Measurements from ENCODE around the gene RRAS2.

RRAS2 gene

GRCh38 chr11:14340721-14341120 lies 18.3 kb downstream of the RRAS2 start:
- Mint-ChIP-seq H3K27ac (peak overlapping the region; percentile 90), H3K27me3 (no peaks in the 10 kb centered on the region), H3K4me1 (peaks cover 55% of the 10 kb centered on the region), H3K36me3 (peaks cover 24% of the 10 kb centered on the region), H3K4me3 (peak overlapping the region; percentile 59), H3K9me3 (peaks cover 14% of the 10 kb centered on the region)
- DNase-seq (ENCODE audit: low spot score in 2 of 2) (no peak), ATAC-seq (ENCODE audit: low read depth) (no peak)

- H3K9me3 Mint-ChIP-seq = peaks cover 14% of the 10 kb centered on the region
- H3K27ac Mint-ChIP-seq = peak overlapping the region; percentile 95
- peaks cover 21% of the 10 kb centered on the region for H3K36me3 Mint-ChIP-seq
- H3K27me3 Mint-ChIP-seq = no peaks in the 10 kb centered on the region
- DNase-seq (ENCODE audit: low spot score in 2 of 2) = no peak
- peaks cover 57% of the 10 kb centered on the region for H3K4me1 Mint-ChIP-seq
- peak overlapping the region; percentile 25 for H3K4me3 Mint-ChIP-seq
- peak; percentile 84 for ATAC-seq (ENCODE audit: low read depth)
Observed at GRCh38 chr11:14339356-14339755, 19.6 kb downstream of the RRAS2 start.

- Mint-ChIP-seq H3K27me3 (no peaks in the 10 kb centered on the region), H3K4me3 (peak overlapping the region; percentile 6), H3K27ac (peak overlapping the region; percentile 54), H3K4me1 (peaks cover 50% of the 10 kb centered on the region), H3K36me3 (peaks cover 18% of the 10 kb centered on the region), H3K9me3 (peaks cover 14% of the 10 kb centered on the region)
- ATAC-seq (ENCODE audit: low read depth) = no peak
- no peak for DNase-seq (ENCODE audit: low spot score in 2 of 2)
Observed at GRCh38 chr11:14336507-14337503, 22.2 kb downstream of the RRAS2 start.

GRCh38 chr11:14335712-14336111 lies 23.3 kb downstream of the RRAS2 start:
- ATAC-seq (ENCODE audit: low read depth) (no peak), DNase-seq (ENCODE audit: low spot score in 2 of 2) (no peak)
- Mint-ChIP-seq H3K4me3 (no peak overlapping the region), H3K27me3 (no peaks in the 10 kb centered on the region), H3K4me1 (peaks cover 48% of the 10 kb centered on the region), H3K36me3 (peaks cover 18% of the 10 kb centered on the region), H3K9me3 (peaks cover 14% of the 10 kb centered on the region), H3K27ac (peak overlapping the region; percentile 54)

- Mint-ChIP-seq H3K27ac (peak overlapping the region; percentile 46), H3K36me3 (peaks cover 18% of the 10 kb centered on the region), H3K9me3 (peaks cover 14% of the 10 kb centered on the region), H3K4me3 (peak overlapping the region; percentile 46), H3K4me1 (peaks cover 44% of the 10 kb centered on the region), H3K27me3 (no peaks in the 10 kb centered on the region)
- DNase-seq (ENCODE audit: low spot score in 2 of 2) (no peak), ATAC-seq (ENCODE audit: low read depth) (no peak)
Observed at GRCh38 chr11:14334893-14335292, 24.1 kb downstream of the RRAS2 start.

- Mint-ChIP-seq H3K36me3 (peaks cover 18% of the 10 kb centered on the region), H3K4me1 (peaks cover 43% of the 10 kb centered on the region), H3K4me3 (no peak overlapping the region), H3K9me3 (peaks cover 14% of the 10 kb centered on the region), H3K27me3 (no peaks in the 10 kb centered on the region), H3K27ac (peak overlapping the region; percentile 46)
- ATAC-seq (ENCODE audit: low read depth) (no peak), DNase-seq (ENCODE audit: low spot score in 2 of 2) (no peak)
Observed at GRCh38 chr11:14334192-14334591, 24.8 kb downstream of the RRAS2 start.

GRCh38 chr11:14331476-14332136 lies 27.4 kb downstream of the RRAS2 start:
- peak overlapping the region; percentile 85 for H3K27ac Mint-ChIP-seq
- no peaks in the 10 kb centered on the region for H3K27me3 Mint-ChIP-seq
- ATAC-seq (ENCODE audit: low read depth) (peak; percentile 93), DNase-seq (ENCODE audit: low spot score in 2 of 2) (no peak)
- peak overlapping the region; percentile 57 for H3K4me3 Mint-ChIP-seq
- H3K9me3 Mint-ChIP-seq = peaks cover 8% of the 10 kb centered on the region
- H3K36me3 Mint-ChIP-seq = peaks cover 11% of the 10 kb centered on the region
- H3K4me1 Mint-ChIP-seq = peaks cover 39% of the 10 kb centered on the region

- H3K27ac Mint-ChIP-seq = peak overlapping the region; percentile 85
- peaks cover 33% of the 10 kb centered on the region for H3K4me1 Mint-ChIP-seq
- no peaks in the 10 kb centered on the region for H3K27me3 Mint-ChIP-seq
- ATAC-seq (ENCODE audit: low read depth) (no peak), DNase-seq (ENCODE audit: low spot score in 2 of 2) (no peak)
- peaks cover under 1% of the 10 kb centered on the region for H3K9me3 Mint-ChIP-seq
- peaks cover 4% of the 10 kb centered on the region for H3K36me3 Mint-ChIP-seq
- H3K4me3 Mint-ChIP-seq = no peak overlapping the region
Observed at GRCh38 chr11:14330881-14331280, 28.1 kb downstream of the RRAS2 start.

GRCh38 chr11:14329702-14330101 lies 29.3 kb downstream of the RRAS2 start:
- DNase-seq (ENCODE audit: low spot score in 2 of 2) (no peak), ATAC-seq (ENCODE audit: low read depth) (no peak)
- Mint-ChIP-seq H3K4me3 (no peak overlapping the region), H3K36me3 (peaks cover 1% of the 10 kb centered on the region), H3K9me3 (no peaks in the 10 kb centered on the region), H3K27ac (peak overlapping the region; percentile 40), H3K4me1 (peaks cover 27% of the 10 kb centered on the region), H3K27me3 (no peaks in the 10 kb centered on the region)

- Mint-ChIP-seq H3K36me3 (no peaks in the 10 kb centered on the region), H3K27me3 (no peaks in the 10 kb centered on the region), H3K9me3 (no peaks in the 10 kb centered on the region), H3K4me3 (peak overlapping the region; percentile 69), H3K4me1 (peaks cover 33% of the 10 kb centered on the region), H3K27ac (peak overlapping the region; percentile 68)
- DNase-seq (ENCODE audit: low spot score in 2 of 2) = no peak
- peak; percentile 18 for ATAC-seq (ENCODE audit: low read depth)
Observed at GRCh38 chr11:14327116-14327515, 31.9 kb downstream of the RRAS2 start.

GRCh38 chr11:14323118-14323676 lies 35.8 kb downstream of the RRAS2 start:
- DNase-seq (ENCODE audit: low spot score in 2 of 2) (no peak), ATAC-seq (ENCODE audit: low read depth) (peak; percentile 14)
- Mint-ChIP-seq H3K9me3 (no peaks in the 10 kb centered on the region), H3K27me3 (no peaks in the 10 kb centered on the region), H3K4me3 (peak overlapping the region; percentile 80), H3K27ac (peak overlapping the region; percentile 92), H3K4me1 (peaks cover 42% of the 10 kb centered on the region), H3K36me3 (no peaks in the 10 kb centered on the region)

GRCh38 chr11:14322510-14322909 lies 36.5 kb downstream of the RRAS2 start:
- H3K9me3 Mint-ChIP-seq = no peaks in the 10 kb centered on the region
- H3K36me3 Mint-ChIP-seq = peaks cover 2% of the 10 kb centered on the region
- ATAC-seq (ENCODE audit: low read depth) = no peak
- H3K27me3 Mint-ChIP-seq = no peaks in the 10 kb centered on the region
- peak overlapping the region; percentile 80 for H3K4me3 Mint-ChIP-seq
- peak overlapping the region; percentile 92 for H3K27ac Mint-ChIP-seq
- no peak for DNase-seq (ENCODE audit: low spot score in 2 of 2)
- H3K4me1 Mint-ChIP-seq = peaks cover 42% of the 10 kb centered on the region

- peaks cover 2% of the 10 kb centered on the region for H3K36me3 Mint-ChIP-seq
- H3K9me3 Mint-ChIP-seq = no peaks in the 10 kb centered on the region
- no peaks in the 10 kb centered on the region for H3K27me3 Mint-ChIP-seq
- peaks cover 43% of the 10 kb centered on the region for H3K4me1 Mint-ChIP-seq
- peak overlapping the region; percentile 79 for H3K4me3 Mint-ChIP-seq
- DNase-seq (ENCODE audit: low spot score in 2 of 2) = no peak
- ATAC-seq (ENCODE audit: low read depth) = peak; percentile 48
- H3K27ac Mint-ChIP-seq = peak overlapping the region; percentile 86
Observed at GRCh38 chr11:14320020-14320419, 39.0 kb downstream of the RRAS2 start.

GRCh38 chr11:14318581-14318981 lies 40.4 kb downstream of the RRAS2 start:
- Mint-ChIP-seq H3K4me1 (peaks cover 43% of the 10 kb centered on the region), H3K27ac (peak overlapping the region; percentile 47), H3K4me3 (peak overlapping the region; percentile 58), H3K27me3 (no peaks in the 10 kb centered on the region), H3K36me3 (peaks cover 2% of the 10 kb centered on the region), H3K9me3 (no peaks in the 10 kb centered on the region)
- DNase-seq (ENCODE audit: low spot score in 2 of 2) (no peak), ATAC-seq (ENCODE audit: low read depth) (no peak)

All from memory B cell (primary cell).